Adipose tissue (tissue), 3 donors: ENCODE measurements around the gene AK9. TPM values are rescaled to one million over a fixed set of nuclear protein-coding genes. Genes with fewer than 3 reads are reported as not detected.

ENCODE experiments used
- H3K27ac ChIP-seq: one replicate; pipeline ENCODE4 v1.5.1; 2013; ENCODE audit warnings: low read depth, low read length
- WGBS, 3 donors: extraction: QIAGEN DNeasy Blood & Tissue Kit; methylation state at CpG; one replicate each; pipeline ENCODE4 v1.1.7; 2013; 5-methylcytosine and 5-hydroxymethylcytosine counted together
- polyA plus RNA-seq, 3 donors: library from polyadenylated mRNA; stranded (reverse); fragments of 200-250 nt; gene quantifications; one replicate each; pipeline ENCODE4 v1.2.3, GENCODE V29; 2013
- donor health status: healthy with polysubstance abuse.
- donor health status: Bipolar disorder and iron deficiency.
- donor health status: healthy.

The AK9 gene
- polyA plus RNA-seq, 3 donors, result 2.3 to 3.7 (median 2.8) TPM

GRCh38 chr6:109455437-109456110 is 235.4 kb downstream of the AK9 start, which contains the start of gene MICAL1:
TSS of gene MICAL1 (minus strand) at chr6:109455772. CDS start at chr6:109454196, 1,576 bp downstream.
- no peak within 1 kb of the TSS for H3K27ac ChIP-seq
- WGBS, 3 donors, result 0% methylated on average over 46 to 70 of the region's 70 CpGs

DNA sequence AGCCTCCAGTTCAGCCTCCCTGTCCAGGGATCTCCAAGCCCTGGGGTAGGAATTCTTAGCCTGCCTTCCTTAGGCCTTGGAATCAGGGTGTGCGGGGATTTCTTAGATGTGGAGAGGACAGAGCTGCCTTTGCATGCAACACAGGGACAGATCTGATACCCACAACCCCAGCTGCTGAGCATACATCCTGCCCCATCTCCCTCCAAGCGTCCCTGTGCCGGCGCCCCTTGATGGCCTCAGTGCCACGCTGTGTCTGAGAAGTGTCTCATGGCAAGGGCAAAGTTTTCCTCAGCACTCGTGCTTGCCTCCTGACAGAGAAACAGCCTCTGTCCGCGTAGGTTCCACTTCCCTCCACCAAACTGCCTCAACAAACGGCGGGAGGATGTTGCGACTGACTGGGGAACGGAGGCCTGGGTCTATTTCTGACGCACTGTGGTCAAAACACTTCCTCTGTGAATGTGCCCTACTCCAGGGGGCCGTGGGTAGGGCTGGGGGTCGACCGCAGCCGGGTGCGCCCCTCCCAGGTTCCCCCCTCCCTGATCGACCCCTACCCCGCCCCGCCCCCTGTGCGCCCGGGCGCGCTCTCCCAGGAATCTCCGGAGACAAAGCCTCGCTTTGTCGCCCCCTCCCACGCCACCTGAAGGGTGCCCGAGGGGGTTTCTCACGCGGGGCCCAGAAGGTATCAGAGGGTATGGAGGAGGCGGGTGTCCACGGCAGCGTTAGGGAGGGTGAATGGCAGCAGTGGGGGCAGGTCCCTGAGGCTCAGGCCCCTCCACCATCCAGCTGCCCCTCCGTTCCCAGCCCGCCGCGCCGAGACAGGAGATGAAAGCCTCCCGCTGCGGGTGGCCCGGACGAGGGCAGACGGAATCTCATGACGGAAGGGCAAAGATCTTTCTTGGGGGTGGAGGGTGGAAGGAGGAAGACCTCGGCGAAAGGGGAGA is 236.2 kb downstream of the AK9 start:
- 5 to 18% (median 6%) methylated on average over 47 to 48 of the region's 48 CpGs for WGBS, 3 donors
- no peak overlapping the region for H3K27ac ChIP-seq

GRCh38 chr6:109453594-109454495 is 237.2 kb downstream of the AK9 start:
- no peak overlapping the region for H3K27ac ChIP-seq
- 88 to 91% (median 89%) methylated on average over 26 to 27 of the region's 27 CpGs for WGBS, 3 donors

- H3K27ac ChIP-seq, result no peak overlapping the region
- WGBS, 3 donors, result 83 to 93% (median 87%) methylated on average over 2 of the region's 2 CpGs
Observed at GRCh38 chr6:109453156-109453555, 237.8 kb downstream of the AK9 start.

GRCh38 chr6:109452181-109452580 is 238.8 kb downstream of the AK9 start:
- H3K27ac ChIP-seq, result no peak overlapping the region
- 79 to 94% (median 92%) methylated on average over 9 of the region's 9 CpGs for WGBS, 3 donors

DNA sequence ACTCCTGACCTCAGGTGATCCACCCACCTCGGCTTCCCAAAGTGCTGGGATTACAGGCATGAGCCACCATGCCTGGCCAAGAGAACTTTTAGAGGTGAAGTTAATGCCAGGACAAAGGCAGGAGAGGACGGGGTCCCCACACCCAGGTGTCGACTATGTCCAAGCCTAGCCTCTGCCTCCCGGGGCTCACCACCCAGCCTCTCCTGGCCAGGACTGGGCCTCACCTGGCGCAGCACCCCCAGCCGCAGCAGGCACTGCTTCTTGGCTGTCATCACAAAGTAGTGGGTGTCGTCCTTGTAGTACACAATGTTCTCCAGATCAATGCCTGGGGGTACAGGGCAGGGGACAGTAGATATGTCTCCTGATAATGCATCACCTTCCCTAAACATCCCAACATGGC is 239.6 kb downstream of the AK9 start:
- WGBS, 3 donors, result 93 to 98% (median 97%) methylated on average over 7 of the region's 7 CpGs
- H3K27ac ChIP-seq, result no peak overlapping the region

GRCh38 chr6:109450801-109451200 is 240.2 kb downstream of the AK9 start:
- WGBS, 3 donors, result 78 to 83% (median 82%) methylated on average over 3 of the region's 3 CpGs
- no peak overlapping the region for H3K27ac ChIP-seq

DNA sequence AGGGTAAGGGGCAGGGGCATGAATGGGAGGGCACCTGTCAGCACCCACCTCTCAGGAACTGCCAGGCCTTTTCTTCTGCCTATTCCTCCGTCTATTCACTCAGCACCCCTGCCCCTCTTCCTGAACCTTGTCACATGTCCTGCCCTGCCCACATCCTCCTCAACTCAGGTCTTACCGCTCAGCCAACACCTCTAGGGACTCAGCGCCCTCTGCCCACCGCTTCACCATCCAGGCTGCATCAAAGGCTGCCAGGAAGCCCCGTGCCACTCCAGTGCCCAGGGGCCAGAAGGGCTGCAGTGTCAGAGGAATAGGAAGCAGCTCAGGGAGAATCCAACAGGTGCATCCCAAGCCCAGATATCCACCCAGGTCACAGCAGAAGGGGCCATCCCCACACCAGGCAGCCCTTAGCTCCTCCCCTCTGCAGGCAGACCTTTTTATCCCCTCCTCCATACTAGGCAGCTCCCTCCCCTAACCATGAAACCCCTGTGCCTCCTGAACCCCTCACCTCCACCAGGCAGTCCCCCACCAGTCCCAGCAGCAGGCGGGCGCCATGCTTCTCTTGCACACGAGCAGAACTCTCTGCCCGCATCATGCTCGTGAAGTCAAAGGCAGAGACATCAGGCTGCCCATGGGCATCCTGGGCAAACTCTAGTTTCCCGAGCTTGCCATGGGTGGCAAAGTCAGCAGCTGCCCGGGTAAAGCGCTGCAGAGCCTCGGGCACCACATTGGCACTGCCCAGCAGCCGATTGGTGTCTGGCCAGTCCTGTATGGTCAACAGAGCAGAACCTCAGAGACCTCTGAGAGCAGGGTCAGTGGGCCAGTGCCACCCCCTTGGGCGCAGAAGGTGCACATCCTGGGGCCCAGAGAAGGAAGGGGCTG is 241.0 kb downstream of the AK9 start:
- no peak overlapping the region for H3K27ac ChIP-seq
- WGBS, 3 donors, result 79 to 83% (median 80%) methylated on average over 16 of the region's 16 CpGs

DNA sequence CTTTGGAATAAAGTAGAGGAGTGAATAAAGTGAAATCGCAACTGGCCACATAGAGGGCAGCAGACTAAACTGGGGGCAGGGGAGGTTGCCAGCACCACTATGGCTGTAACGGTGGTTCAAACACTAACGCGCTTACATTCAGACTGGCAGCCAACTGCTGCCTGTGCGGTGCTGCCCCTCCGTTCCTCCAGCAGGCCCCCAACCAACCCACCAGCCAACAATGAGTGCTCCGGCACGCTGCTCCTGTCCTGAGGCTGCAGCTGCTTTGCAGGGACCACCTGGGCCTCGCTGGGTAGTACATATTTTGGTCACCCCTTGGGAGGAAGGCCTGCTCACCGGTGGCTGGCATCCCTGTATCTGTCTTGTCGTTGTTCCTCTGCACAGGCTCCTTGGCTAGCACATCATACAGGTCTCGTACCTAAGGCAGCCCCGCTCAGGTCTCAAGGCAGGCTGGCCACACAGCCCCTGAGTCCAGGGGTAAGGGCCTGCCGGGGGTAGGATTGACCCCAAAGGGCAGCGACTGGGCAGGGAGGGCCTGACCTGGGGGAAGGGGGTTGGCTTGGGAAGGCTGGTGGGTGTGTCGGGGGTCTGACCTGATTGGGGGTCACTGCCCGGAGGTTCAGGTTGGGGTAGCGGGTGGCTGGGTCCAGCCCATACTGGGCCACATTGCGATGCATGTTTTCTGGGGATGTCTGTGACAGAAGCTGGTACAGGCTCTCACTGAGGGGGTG is 241.8 kb downstream of the AK9 start:
- 73 to 88% (median 84%) methylated on average over 19 of the region's 19 CpGs for WGBS, 3 donors

GRCh38 chr6:109448615-109449014 is 242.4 kb downstream of the AK9 start:
- WGBS, 3 donors, result 65 to 87% (median 79%) methylated on average over 7 of the region's 7 CpGs
- H3K27ac ChIP-seq, result no peak overlapping the region

More for the DNA sequence above, 241.8 kb downstream of the AK9 start:
- H3K27ac ChIP-seq, result no peak overlapping the region

DNA sequence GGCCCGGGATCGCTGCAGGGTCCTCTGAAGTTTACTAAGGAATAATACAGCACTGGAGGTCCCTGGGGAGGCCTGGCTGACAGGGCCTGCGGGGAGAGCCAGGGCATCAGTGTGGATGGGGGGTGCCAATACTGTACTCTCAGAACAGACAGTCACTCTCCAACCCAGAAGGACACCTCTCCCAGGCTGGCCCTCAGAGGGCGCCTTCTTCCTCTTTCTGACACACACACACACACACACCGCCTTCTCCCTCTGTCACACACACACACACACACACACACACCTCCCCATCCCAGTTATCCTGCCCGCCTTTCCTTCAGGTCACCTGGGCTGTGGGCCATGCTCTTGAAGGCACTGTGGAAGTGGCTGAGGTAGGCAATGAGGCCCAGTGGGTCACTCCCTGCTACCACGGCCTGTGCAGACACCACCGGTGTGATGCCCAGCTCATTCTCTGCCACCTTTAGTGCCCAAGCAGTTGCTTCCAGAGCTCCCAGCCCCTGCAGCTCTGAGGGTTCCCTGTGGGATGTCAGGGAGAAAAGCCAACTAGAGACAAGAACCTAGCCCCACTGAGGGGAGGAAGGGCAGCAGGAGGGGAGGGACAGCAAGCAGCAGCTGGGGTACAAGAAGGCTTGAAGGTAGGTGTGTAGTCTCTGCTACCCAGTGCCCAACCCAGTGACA is 243.0 kb downstream of the AK9 start:
- WGBS, 3 donors, result 73 to 82% (median 82%) methylated on average over 8 of the region's 8 CpGs
- H3K27ac ChIP-seq, result no peak overlapping the region

DNA sequence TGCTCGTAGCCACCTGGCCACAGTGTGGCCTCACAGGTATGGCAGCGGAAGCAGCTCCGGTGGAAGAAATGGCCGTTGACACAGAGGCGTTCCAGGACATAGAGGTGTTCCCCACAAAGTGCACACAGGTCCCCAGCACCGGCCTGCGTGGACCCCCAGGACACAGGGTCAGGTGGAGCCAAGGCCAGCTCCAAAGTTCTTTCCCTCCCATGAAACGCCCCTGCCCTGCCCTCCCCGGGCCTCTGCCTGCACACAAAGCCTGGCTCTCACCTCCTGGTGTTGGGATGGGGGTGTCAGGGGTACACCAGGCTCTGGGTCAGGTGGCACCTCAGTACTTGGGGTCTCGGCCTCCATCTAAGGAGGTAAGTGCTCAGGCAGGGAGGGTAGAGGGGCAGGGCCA is 243.9 kb downstream of the AK9 start:
- H3K27ac ChIP-seq, result no peak overlapping the region
- WGBS, 3 donors, result 83 to 94% (median 89%) methylated on average over 10 of the region's 10 CpGs

GRCh38 chr6:109446541-109446940 is 244.5 kb downstream of the AK9 start:
- 83 to 91% (median 83%) methylated on average over 8 of the region's 8 CpGs for WGBS, 3 donors
- no peak overlapping the region for H3K27ac ChIP-seq

- WGBS, 3 donors, result 88 to 93% (median 92%) methylated on average over 15 of the region's 15 CpGs
- H3K27ac ChIP-seq, result no peak overlapping the region
Observed at GRCh38 chr6:109446072-109446471, 244.9 kb downstream of the AK9 start.

- H3K27ac ChIP-seq, result no peak overlapping the region
- WGBS, 3 donors, result 86 to 91% (median 90%) methylated on average over 9 of the region's 9 CpGs
Observed at GRCh38 chr6:109445382-109445781, 245.6 kb downstream of the AK9 start.

DNA sequence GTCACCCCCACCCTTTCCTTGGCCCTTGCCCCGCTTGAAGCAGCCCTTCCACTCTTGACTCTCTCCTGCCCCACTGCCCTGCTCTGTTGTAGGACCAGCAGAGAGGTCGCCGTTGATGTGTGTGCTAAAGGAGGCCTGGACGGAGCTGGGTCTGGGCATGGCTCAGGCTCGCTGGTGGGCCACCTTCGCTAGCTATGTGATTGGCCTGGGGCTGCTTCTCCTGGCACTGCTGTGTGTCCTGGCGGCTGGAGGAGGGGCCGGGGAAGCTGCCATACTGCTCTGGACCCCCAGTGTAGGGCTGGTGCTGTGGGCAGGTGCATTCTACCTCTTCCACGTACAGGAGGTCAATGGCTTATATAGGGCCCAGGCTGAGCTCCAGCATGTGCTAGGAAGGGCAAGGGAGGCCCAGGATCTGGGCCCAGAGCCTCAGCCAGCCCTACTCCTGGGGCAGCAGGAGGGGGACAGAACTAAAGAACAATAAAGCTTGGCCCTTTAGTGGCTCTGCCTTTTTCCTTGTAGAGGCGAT is 247.5 kb downstream of the AK9 start:
- 95 to 98% (median 96%) methylated on average over 10 of the region's 10 CpGs for WGBS, 3 donors

More for the DNA sequence above, 247.5 kb downstream of the AK9 start:
- H3K27ac ChIP-seq, result no peak overlapping the region
